Measurements from ENCODE around the gene NUP160. TPM values are rescaled to one million over a fixed set of nuclear protein-coding genes. Genes with fewer than 3 reads are reported as not detected.

NUP160 gene
- total and polyA plus RNA-seq, 2 of the 13 experiments (the other 11 are each of a cell fraction or from before 2014, with no cell fraction given), result 28.3 to 43.5 TPM

GRCh38 chr11:47847892-47848699 lies at the start of gene NUP160 (continued):
- TF ChIP-seq IRX3 (CRISPR knock-in tag; IDR thresholded peaks at IDR 0.05; ENCODE audit: borderline replicate concordance, low read depth), result peak; percentile 89; the same call in 1 of the 2 replicates
- TF ChIP-seq ZNF747 (CRISPR knock-in tag; IDR thresholded peaks at IDR 0.05; ENCODE audit: borderline replicate concordance), result peak; percentile 55; the same call in 1 of the 2 replicates
- peak; percentile 79 for TF ChIP-seq TARDBP (CRISPR knock-in tag; IDR thresholded peaks at IDR 0.05)
- TF ChIP-seq BRF2 (CRISPR knock-in tag; IDR thresholded peaks at IDR 0.05), result 0 out of 2 replicates have a peak, but pooled peaks have one; percentile 62
- peak; percentile 37; the same call in 1 of the 2 replicates for TF ChIP-seq MIXL1 (CRISPR knock-in tag; IDR thresholded peaks at IDR 0.05)
- TF ChIP-seq, protein P1, sequence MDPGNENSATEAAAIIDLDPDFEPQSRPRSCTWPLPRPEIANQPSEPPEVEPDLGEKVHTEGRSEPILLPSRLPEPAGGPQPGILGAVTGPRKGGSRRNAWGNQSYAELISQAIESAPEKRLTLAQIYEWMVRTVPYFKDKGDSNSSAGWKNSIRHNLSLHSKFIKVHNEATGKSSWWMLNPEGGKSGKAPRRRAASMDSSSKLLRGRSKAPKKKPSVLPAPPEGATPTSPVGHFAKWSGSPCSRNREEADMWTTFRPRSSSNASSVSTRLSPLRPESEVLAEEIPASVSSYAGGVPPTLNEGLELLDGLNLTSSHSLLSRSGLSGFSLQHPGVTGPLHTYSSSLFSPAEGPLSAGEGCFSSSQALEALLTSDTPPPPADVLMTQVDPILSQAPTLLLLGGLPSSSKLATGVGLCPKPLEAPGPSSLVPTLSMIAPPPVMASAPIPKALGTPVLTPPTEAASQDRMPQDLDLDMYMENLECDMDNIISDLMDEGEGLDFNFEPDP (CRISPR knock-in tag; conservative IDR thresholded peaks at IDR 0.05), result 0 out of 2 replicates have a peak, but pooled peaks have one; percentile 66
- TF ChIP-seq, protein P2, sequence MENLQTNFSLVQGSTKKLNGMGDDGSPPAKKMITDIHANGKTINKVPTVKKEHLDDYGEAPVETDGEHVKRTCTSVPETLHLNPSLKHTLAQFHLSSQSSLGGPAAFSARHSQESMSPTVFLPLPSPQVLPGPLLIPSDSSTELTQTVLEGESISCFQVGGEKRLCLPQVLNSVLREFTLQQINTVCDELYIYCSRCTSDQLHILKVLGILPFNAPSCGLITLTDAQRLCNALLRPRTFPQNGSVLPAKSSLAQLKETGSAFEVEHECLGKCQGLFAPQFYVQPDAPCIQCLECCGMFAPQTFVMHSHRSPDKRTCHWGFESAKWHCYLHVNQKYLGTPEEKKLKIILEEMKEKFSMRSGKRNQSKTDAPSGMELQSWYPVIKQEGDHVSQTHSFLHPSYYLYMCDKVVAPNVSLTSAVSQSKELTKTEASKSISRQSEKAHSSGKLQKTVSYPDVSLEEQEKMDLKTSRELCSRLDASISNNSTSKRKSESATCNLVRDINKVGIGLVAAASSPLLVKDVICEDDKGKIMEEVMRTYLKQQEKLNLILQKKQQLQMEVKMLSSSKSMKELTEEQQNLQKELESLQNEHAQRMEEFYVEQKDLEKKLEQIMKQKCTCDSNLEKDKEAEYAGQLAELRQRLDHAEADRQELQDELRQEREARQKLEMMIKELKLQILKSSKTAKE (CRISPR knock-in tag; IDR thresholded peaks at IDR 0.05; ENCODE audit: borderline replicate concordance), result 0 out of 2 replicates have a peak, but pooled peaks have one; percentile 31
- peak; percentile 69; the same call in 1 of the 2 replicates for TF ChIP-seq GFI1 (CRISPR knock-in tag; IDR thresholded peaks at IDR 0.05; ENCODE audit: borderline replicate concordance)
- peak; percentile 81 for TF ChIP-seq DR1 (CRISPR knock-in tag; IDR thresholded peaks at IDR 0.05)
- no peak; the same call in 1 of the 2 replicates for TF ChIP-seq ZNF224 (CRISPR knock-in tag; IDR thresholded peaks at IDR 0.05)
- TF ChIP-seq CHD2 (IDR thresholded peaks at IDR 0.05; ENCODE audit: low read depth, low read length), result peak; percentile 14; the same call in 1 of the 2 replicates
- TF ChIP-seq AGO2 (optimal IDR thresholded peaks at IDR 0.05; ENCODE audit: low read depth, low read length), result peak; percentile 71
- peak; percentile 87 for TF ChIP-seq ZHX2 (IDR thresholded peaks at IDR 0.05; ENCODE audit: low read depth)
- TF ChIP-seq ZHX2 (CRISPR knock-in tag; IDR thresholded peaks at IDR 0.05; ENCODE audit: borderline replicate concordance), result peak; percentile 7; the same call in 1 of the 2 replicates
- TF ChIP-seq IRF2 (CRISPR knock-in tag; IDR thresholded peaks at IDR 0.05), result peak; percentile 84; the same call in 1 of the 2 replicates
- peak; percentile 88 for TF ChIP-seq SALL1 (CRISPR knock-in tag; IDR thresholded peaks at IDR 0.05)
- no peak for TF ChIP-seq XBP1 (CRISPR knock-in tag; IDR thresholded peaks at IDR 0.05)
- TF ChIP-seq CBX1 (IDR thresholded peaks at IDR 0.05; ENCODE audit: low read depth), result no peak
- TF ChIP-seq TEAD2 (CRISPR knock-in tag; IDR thresholded peaks at IDR 0.05), result 0 out of 2 replicates have a peak, but pooled peaks have one; percentile 45

Data from HepG2 (cell line).